Chondrocyte (in vitro differentiated cells): ENCODE results near the gene ENKD1. TPM values are rescaled to one million over a fixed set of nuclear protein-coding genes. Genes with fewer than 3 reads are reported as not detected.
A peak's percentile ranks its signal among the peaks of the same experiment; 100 is the strongest.

Experiments used
- DNase-seq: peaks from one replicate; pipeline ENCODE4 v3.0.0; 2021; ENCODE audit warnings: mixed read lengths, low spot score
- H3K27ac Mint-ChIP-seq: one replicate; pipeline ENCODE4 v1.8.0; 2021; ENCODE audit warnings: mild to moderate bottlenecking, moderate library complexity, mixed read lengths; ENCODE audit not compliant: unreplicated experiment
- H3K27me3 Mint-ChIP-seq: 2 replicates; pipeline ENCODE4 v1.8.0; 2021; ENCODE audit warnings: low read depth, mixed read lengths
- H3K36me3 Mint-ChIP-seq: 2 replicates; pipeline ENCODE4 v1.8.0; 2021; ENCODE audit warnings: low read depth, mixed read lengths
- H3K4me1 Mint-ChIP-seq: 2 replicates; pipeline ENCODE4 v1.8.0; 2021; ENCODE audit warnings: low read depth, mild to moderate bottlenecking, mixed read lengths
- H3K4me3 Mint-ChIP-seq: one replicate; pipeline ENCODE4 v1.8.0; 2021; ENCODE audit warnings: mild to moderate bottlenecking, moderate library complexity, mixed read lengths; ENCODE audit not compliant: unreplicated experiment
- H3K9me3 Mint-ChIP-seq: 2 replicates; pipeline ENCODE4 v1.8.0; 2021; ENCODE audit warnings: low read depth, mixed read lengths
- total RNA-seq: library from RNA; stranded (reverse); gene quantifications from 3 replicates; pipeline ENCODE4 v1.2.1, GENCODE V29; 2021
- TF ChIP-seq, protein P1 (sequence below): fragments of 200-600 bp; sonication (generic); IDR thresholded peaks from 2 replicates; pipeline ENCODE4 v1.5.0; 2021; ENCODE audit warnings: antibody characterized with exemption, mild to moderate bottlenecking, moderate library complexity

ENKD1 gene
- total RNA-seq, 1 donor from 2014 or later, result 6.4 TPM

DNA sequence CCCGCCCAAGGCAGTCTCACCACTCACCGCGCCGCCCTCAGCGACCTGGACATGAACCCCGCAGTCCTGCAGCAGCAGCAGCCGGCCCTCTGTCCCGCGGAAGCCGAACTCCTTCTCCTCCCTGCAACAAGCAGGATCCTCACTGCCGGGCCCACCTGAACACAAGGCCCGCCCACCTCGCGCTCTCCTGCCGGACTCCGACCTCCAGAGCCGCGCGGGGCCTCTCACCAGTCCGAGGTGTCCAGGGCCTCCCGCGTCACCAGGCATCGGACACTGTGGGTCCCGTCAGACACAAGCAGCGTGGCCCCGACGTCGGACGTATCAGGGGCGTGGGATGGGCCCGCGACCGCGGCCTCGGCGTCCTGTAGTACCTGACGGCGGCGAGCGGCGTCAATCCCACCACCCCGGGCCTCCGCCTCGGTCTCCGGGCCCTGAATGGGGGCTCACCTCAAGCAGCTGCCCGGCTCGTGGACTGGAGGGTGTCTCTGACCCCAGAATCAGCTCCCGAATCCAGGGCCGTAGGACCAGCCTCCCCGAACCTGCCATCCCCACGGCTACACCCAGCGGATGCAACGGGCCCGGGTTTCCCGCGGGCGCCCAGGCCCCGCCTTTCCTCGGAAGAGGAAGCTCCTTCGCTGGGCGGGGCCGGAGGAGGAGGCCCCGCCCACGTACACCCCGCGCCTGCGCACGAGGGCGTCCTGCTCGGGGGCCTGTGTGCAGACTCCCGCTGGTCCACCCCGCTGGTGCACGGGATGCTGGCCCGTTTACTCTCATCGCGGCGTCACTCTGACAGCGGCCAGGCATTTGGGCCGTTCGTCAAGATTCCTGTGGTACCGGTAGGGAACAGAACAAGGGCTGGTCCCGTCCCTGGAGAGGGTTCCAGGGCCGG, 6.6 kb downstream of the ENKD1 start, which contains the start of gene ACD:
TSS of gene ACD (minus strand) at position 586 of the 889 bp plus-strand sequence. CDS start at position 546, 40 bp downstream.
- peak; percentile 97 for DNase-seq
- Mint-ChIP-seq H3K4me3 (peak within 1 kb of the TSS; percentile 87), H3K27me3 (peaks cover 3% of the 10 kb centered on the region), H3K36me3 (no peaks in the 10 kb centered on the region), H3K4me1 (peaks cover 17% of the 10 kb centered on the region), H3K27ac (peak within 1 kb of the TSS; percentile 97), H3K9me3 (no peaks in the 10 kb centered on the region)
- TF ChIP-seq, protein P1, sequence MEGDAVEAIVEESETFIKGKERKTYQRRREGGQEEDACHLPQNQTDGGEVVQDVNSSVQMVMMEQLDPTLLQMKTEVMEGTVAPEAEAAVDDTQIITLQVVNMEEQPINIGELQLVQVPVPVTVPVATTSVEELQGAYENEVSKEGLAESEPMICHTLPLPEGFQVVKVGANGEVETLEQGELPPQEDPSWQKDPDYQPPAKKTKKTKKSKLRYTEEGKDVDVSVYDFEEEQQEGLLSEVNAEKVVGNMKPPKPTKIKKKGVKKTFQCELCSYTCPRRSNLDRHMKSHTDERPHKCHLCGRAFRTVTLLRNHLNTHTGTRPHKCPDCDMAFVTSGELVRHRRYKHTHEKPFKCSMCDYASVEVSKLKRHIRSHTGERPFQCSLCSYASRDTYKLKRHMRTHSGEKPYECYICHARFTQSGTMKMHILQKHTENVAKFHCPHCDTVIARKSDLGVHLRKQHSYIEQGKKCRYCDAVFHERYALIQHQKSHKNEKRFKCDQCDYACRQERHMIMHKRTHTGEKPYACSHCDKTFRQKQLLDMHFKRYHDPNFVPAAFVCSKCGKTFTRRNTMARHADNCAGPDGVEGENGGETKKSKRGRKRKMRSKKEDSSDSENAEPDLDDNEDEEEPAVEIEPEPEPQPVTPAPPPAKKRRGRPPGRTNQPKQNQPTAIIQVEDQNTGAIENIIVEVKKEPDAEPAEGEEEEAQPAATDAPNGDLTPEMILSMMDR, result no peak

DNA sequence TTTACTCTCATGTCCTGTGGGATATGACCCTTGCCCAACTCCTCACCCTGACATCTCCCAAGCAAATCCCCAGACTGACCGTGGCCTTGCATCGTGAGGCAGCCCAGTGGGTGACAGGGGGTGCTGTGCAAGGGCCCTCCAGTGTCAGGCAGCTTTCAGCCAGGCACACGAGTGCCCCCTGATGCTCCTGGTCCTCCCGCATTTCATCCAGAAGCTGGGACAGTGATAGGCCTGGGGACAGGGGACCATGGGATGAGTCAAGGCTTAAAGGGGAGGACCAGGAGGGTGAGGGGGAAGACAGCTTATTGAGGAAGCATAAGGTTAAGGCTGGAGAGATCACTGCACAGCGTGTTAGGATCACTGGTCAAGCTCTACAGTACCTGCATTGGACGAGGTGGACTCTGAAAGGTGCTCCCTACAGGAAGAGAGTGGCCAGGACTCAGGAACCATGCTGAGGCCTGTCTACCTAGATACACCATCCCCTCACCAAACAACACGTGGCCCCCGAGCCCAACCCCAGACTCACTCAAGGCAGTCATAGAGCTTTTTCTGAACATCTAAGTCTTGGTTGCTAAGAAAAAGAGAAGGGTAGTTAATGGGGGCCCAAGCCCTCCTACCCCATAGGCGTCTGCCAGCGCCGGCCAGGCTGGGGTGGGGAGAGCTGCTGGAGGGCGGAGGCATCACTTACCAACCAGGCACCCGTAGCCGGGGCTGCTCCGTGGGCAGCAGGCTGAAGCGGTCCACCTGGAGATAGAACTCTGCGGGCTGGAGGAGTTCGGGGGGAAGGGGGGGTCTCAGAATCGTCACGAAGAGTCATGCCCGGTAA, 7.5 kb downstream of the ENKD1 start:
- Mint-ChIP-seq H3K27me3 (peaks cover 3% of the 10 kb centered on the region), H3K9me3 (no peaks in the 10 kb centered on the region), H3K27ac (no peak overlapping the region), H3K4me3 (peak overlapping the region; percentile 87), H3K36me3 (no peaks in the 10 kb centered on the region), H3K4me1 (peaks cover 17% of the 10 kb centered on the region)
- TF ChIP-seq, protein P1, result no peak
- peak; percentile 38 for DNase-seq

DNA sequence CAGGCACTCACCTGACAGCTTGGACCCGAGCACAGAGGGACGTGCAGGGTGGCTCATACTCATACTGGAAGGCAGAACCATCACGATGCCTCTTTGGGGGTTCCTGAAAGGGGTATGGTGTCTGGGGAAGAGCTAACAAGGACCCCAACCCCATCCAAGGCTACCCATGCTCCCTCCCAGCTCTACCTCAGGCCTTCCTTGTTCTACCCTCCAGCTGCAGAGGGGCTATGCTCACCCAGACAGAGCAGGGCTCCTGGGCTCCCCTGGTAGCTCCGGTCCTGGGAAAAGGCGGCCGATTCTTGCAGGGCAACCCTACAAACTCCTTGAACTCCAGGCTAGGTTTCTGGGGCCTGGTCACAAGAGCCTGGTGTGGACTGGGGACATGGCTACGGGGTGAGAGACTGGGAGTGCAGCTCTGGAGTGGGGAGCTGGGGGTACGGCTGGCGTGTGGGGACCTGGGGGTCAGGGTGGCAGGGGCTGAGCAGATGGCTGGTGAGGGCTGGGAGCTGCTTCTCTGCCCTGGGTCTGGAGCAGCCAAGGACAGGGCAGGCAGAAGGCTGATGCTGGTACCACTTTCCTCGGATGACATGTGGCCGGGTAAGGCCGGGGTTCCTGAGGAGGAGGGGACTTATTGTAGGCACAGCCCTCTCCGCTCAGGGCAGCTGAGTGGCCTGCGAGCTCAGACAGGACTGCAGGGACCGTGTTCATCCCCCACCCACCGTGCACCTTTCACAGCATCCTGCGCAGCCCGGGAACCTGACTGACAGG, 8.6 kb downstream of the ENKD1 start:
- no peak for DNase-seq
- no peaks in the 10 kb centered on the region for H3K36me3 Mint-ChIP-seq
- no peak overlapping the region for H3K27ac Mint-ChIP-seq
- H3K4me1 Mint-ChIP-seq, result peaks cover 20% of the 10 kb centered on the region
- TF ChIP-seq, protein P1, result no peak
- H3K4me3 Mint-ChIP-seq, result no peak overlapping the region
- H3K9me3 Mint-ChIP-seq, result no peaks in the 10 kb centered on the region
- H3K27me3 Mint-ChIP-seq, result peaks cover 5% of the 10 kb centered on the region

DNA sequence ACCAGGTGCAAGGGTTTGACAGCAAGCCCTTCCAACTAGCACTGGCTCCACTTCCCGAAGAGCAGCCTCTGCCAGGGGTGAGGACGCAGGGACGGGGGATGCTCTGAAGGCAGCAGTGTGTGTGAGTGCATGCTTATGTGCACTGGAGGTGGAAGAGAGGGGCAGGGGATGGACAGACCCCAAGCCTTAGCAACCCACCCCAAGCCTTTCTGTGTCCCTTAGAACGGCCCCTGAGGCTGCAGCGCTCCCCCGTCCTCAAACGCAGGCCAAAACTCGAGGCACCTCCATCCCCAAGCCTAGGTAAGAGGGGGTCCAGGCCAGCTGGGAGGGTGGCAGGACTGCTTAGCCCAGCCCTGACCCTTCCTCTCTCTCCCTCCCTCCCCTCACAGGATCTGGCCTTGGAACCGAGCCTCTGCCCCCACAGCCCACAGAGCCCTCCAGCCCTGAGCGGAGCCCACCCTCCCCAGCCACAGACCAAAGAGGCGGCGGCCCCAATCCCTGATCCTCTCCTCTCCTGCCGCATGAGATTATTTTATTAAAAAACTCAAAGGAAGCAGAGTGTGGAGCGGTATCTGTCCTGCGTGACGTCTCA, 9.4 kb downstream of the ENKD1 start:
- Mint-ChIP-seq H3K36me3 (no peaks in the 10 kb centered on the region), H3K9me3 (no peaks in the 10 kb centered on the region), H3K4me3 (no peak overlapping the region), H3K27me3 (peaks cover 5% of the 10 kb centered on the region), H3K27ac (no peak overlapping the region), H3K4me1 (peaks cover 20% of the 10 kb centered on the region)
- DNase-seq, result no peak
- TF ChIP-seq, protein P1, result no peak
